GM19463 (cell line): ENCODE measurements around the gene LSM14B.
"Not testable (repeated sequence)": the region's sequence is repeated elsewhere in the genome, so short reads cannot be mapped to it uniquely, and the experiment has no call there.

ENCODE experiments used
- ATAC-seq: cut with Tn5 transposase; IDR thresholded peaks from one replicate; pipeline ENCODE4 v1.9.1; 2021; ENCODE audit warnings: mild to moderate bottlenecking, moderate library complexity; ENCODE audit not compliant: unreplicated experiment

Gene LSM14B

DNA sequence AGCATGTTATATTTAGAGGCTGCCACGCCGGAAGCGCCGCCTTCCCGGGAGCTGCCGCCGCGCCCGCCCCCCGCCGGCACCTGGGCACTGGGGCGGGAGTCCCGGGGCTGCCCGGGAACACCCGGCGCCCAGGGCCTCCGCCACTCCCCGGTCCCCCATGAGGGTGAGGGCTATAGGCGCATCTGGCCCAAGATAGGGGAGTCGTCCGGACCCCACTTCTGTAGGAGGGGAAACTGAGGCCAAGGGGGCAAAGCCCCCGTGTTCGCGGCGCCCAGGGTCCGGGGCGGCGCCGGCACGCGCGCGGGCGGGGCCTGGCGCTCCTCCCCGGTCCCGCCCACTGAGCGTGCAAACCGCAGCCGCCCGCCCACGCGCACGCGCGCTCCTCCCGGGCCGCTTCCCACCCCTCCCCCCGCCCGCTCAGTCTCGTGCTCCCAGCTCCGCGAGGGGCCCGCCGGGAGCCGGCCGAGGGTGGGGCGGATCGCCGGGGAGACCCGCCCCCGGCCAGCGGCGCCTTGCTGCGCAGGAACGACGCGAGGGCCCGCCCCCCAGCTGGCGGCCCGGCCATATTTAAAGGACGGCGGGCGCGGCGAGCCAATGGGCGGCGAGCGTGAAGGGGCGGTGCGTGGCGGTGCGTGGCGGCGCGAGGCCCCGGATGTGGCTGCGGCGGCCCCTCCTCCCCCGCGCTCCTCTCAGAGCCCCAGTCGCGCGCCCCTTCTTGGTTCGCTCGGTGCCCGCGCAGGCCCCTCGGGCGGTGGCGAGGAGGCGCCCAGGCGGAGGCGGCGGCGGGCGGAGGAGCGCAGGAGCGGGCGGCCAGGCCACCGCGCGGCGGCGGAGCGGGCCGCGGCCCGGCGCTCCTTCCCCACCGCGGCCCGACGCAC lies at the start of gene LSM14B:
Gene LSM14B (plus strand): TSS at position 700 of the 878 bp plus-strand sequence. CDS start 192 bp downstream, outside the sequence.
- ATAC-seq, result peak; percentile 75

DNA sequence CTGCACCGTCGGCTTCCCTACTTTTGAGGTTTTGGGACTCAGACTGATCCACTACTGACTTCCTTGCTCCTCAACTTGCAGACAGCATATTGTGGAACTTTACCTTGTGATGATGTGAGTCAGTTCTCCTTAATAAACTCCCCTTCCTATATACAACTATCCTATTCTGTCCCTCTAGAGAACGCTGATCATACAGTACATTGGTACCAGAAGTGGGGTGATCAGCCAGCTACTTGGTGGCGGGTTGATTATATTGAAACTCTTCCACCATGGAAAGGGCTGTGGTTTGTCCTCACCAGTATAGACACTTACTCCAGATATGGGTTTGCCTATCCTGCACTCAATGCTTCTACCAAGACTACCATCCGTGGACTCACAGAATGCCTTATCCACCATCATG lies 49.0 kb upstream of the LSM14B start:
- ATAC-seq, result no peak

DNA sequence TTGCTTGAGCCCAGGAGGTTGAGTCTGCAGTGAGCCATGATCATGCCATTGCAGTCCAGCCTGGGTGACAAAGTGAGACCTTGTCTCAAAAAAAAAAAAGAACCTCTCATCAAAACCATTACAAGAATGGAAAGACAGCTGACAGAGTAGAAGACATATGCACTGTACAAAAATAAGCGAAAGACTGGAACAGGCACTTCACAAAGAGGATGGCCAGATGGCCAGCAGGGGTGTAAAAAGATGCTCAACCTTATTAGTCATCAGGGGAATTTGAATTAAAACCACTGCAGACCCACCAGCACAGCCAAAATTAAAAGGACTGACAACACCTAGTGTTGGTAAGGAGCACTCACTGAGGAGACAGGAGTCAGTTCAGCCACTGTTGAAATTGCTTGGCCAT lies 43.1 kb upstream of the LSM14B start:
- no peak for ATAC-seq

DNA sequence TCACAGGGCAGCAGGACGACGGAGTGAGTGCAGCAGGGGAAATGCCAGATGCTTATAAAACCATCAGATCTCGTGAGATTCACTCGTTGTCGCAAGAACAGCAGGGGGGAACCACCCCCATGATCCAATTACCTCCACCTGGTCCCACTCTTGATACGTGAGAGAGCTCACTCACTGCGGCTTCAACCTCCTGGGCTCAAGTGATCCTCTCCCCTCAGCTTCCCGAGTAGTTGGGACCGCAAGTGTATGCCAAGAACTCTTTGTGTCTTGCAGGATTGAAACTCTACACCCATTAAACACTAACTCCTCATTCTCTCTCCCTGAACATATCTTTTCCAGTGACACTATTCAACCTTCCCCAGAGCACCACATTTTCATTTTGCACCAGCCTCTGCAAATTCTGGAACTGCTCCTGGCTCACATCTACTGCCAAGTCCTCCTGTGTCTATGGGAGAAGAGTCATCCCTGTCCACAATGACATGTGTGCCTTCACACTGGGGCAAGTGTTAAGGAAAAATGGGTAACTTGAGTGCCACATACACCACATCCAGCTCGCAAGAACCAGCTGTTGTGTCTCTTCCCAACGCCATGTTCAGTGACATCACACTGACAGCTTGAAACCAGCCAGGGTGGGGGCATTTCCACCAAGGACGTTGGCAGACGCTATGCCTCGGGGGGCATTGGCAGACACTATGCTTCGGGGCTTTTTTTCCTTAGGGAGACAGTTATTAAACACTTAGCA lies 41.9 kb upstream of the LSM14B start:
- no peak for ATAC-seq

DNA sequence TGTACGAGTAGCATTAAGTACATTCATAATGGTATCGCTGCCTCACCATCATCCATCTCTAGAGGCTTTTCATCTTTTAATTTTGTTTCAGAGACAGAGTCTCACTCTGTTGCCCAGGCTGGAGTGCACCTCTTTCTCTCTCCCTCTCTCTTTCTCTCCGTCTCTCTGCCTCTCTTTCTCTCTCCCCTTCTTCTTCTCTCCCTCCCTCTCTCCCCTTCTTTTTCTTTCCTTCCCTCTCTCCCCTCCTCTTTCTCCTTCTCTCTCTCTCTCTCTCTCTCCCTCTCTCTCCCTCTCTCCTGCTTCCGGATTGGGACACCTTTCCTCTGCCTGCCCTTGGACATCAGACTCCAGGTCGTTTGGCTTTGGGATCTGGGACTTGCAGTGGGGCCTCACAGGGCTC lies 39.0 kb upstream of the LSM14B start:
- ATAC-seq, result no peak

DNA sequence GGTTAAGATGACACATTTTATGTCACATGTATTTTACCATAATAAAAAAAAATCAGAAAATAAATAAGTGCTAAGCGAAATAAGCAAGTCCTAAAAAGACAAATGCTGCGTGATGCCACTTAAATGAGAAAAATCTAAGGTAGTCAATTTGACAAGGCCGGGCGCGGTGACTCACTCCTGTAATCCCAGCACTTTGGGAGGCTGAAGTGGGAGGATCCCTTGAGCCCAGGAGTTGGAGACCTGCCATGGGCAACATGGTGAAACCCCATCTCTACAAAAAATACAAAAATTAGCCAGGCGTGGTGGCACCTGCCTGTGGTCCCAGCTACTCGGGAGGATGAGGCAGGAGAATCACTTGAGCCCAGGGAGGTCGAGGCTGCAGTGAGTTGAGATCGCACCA lies 38.1 kb upstream of the LSM14B start:
- ATAC-seq, result not testable (repeated sequence)

DNA sequence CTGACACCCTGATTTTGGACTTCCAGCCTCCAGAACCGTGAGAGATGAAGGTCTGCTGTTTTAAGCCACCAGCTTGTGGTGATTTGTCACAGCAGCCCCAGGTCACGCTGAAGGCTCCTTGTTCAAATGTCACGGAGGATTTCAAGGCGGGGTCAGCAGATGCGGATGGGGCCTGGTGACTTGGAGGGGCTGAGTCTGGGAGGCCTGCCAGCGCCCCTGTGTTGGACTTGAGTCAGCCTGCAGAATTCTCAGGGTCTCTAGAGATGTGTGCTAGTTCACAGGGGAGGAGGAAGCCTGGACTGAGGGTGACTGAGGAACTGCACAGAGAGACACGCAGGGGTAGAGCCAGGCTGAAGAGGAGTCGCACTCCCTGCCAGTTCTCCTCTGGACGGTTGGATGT lies 37.1 kb upstream of the LSM14B start:
- no peak for ATAC-seq

DNA sequence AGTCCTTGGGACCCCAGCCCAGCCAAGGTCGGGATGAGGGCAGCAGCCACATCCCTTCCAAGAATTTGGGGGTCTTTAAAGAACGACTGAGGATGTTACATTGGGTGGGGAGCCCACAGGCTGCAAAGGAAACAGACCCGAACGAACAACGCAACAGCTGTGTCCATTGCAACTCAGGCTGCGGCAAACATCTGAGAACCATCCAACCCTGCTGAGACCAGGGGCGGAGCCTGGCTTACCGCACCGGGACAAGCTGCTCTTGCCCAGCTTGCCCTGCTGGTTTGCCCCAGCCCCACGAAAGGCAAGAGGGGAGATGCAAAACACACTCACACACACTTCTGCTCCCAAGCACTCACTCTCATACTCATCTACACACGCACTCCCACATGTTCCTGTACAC lies 35.0 kb upstream of the LSM14B start:
- no peak for ATAC-seq

DNA sequence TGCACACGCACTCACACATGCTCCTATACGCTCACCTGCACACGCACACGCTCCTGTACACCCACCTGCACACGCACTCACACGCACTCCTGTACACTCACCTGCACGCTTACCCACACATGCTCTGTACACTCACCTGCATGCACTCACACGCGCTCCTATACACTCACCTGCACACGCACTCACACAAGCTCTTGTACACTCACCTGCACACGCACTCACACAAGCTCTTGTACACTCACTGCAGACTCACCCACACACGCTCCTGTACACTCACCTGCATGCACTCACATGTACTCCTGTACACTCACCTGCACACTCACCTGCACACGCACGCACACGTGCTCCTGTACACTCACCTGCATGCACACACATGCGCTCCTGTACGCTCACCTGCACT lies 34.6 kb upstream of the LSM14B start:
- no peak for ATAC-seq

DNA sequence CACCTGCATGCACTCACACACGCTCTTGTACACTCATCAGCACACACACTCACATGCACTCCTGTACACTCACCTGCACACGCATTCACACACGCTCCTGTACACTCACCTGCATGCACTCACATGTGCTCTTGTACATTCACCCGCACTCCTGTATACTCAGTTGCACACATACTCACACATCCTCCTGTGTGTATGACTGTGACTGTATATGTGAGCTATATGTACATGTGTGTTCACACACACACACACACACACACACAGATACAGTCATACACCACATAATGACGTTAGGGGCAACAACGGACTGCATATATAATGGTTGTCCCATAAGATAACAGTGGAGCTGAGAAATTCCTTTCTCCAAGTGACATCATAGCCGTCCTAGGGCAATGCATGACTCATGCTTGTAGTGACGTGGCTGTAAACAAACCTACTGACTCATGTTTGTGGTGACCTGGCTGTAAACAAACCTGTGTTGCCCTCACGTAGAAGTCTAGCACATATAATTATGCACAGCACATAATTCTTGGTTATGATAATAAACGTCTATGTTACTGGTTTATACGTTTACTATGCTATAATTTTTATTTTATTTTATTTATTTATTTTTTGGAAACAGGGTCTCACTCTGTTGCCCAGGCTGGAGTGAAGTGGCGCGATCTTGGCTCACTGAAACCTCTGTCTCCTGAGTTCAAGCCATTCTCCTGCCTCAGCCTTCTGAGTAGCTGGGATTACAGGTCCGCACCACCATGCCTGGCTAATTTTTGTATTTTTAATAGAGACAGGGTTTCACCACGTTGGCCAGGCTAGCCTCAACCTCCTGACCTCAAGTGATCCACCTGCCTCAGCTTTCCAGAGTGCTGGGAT lies 33.8 kb upstream of the LSM14B start:
- no peak for ATAC-seq

DNA sequence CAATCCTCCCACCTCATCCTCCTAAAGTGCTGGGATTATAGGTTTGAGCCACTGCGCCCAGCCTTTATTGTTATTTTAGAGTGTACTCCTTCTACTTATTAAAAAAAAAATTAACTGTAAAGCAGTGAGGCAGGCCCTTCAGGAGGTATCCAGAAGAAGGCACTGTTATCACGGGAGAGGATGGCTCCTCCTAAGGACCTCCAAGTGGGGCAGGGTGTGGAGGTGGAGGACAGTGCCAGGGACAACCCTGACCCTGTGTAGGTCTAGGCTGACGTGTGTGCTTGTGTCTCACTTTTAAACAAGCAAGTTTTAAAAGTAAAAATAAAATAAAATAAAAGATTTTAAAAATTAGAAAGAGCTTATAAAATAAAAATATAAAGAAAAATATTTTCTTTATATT lies 32.9 kb upstream of the LSM14B start:
- no peak for ATAC-seq

DNA sequence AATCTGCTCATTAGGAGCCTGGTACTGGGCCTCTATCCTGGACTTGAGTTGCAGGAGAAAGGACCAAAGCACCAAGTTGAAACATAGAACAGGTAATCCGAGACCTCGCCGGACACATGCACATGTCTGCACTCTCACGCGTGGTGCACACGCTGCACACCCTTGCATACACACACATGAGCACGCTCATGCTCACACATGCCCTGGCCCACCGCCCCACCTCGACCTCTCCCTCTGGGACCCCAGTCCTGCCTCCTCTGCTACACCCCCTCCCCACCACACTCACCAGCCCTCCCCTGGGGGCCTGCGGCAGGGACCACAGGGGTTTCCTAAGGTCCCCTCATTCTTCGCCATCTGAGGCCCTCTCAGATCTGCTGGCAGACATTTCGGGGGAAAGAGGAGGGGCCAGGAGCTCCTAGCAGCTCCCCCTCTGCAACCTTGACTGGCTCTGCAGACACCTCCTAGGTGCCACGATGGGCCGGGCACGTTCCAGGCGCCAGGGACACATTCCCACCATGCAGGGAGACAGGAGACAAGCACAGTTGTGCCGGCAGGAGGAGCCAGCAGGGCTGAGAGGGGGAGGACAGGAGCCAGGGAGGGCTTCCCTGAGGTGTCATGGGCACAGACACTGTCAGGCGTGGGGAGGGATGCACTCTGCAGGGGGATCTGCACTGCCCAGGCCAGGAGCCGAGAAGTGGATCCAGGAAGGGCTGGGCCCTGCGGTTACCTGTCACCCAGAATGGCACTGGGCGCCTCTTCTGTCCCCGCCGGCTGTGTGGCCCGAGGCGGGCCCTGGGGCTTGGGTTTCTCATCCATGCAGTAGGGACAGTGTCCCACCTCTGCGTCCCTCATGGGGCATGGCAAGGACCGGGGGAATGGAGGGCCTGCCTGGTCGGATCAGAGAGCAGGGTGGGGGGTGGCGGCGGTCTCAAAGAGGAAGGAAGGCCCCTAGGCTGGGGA lies 25.6 kb upstream of the LSM14B start:
- no peak for ATAC-seq

DNA sequence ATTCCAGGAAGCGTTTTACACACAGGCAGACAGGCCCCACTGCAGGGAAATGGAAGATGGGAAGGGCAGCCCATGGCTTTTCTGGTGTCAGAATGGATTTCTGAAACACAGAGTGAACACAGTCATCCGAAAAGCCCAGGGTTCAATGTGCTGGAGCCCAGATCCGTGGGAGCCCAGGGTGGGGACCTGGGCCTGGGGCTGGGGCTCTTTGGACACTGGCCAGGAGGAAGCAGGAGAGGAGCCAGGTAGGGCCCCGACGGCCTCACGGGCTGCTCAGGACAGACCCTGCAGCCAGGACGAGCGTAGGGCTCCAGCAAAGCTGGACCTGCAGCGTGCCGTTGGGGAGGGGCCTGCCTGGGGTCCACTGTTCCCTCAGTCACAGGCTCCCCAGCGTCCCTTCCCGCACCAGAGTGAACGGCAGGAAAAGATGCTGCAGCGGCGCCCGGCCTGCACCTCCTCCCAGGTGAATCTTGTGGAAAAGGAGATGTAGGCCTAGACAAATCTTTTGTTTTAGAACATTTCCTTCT lies 24.3 kb upstream of the LSM14B start:
- no peak for ATAC-seq

DNA sequence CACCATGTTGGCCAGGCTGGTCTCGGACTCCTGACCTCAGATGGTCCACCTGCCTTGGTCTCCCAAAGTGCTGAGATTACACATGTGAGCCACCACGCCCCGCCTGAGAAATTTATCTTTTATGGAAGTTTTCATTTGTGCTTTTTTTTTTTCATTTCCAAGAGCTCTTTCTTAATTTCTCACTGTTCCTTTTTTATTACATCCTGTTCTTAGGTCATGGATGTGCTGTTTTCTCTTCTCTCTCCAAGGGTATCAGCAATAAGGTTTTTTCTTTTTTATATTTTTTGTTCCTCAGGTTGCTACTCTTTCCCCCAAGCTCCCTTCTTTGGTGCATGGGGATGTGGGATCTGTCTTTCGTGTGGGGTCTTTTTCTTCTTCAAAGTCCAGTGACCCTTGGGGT lies 21.2 kb upstream of the LSM14B start:
- no peak for ATAC-seq

DNA sequence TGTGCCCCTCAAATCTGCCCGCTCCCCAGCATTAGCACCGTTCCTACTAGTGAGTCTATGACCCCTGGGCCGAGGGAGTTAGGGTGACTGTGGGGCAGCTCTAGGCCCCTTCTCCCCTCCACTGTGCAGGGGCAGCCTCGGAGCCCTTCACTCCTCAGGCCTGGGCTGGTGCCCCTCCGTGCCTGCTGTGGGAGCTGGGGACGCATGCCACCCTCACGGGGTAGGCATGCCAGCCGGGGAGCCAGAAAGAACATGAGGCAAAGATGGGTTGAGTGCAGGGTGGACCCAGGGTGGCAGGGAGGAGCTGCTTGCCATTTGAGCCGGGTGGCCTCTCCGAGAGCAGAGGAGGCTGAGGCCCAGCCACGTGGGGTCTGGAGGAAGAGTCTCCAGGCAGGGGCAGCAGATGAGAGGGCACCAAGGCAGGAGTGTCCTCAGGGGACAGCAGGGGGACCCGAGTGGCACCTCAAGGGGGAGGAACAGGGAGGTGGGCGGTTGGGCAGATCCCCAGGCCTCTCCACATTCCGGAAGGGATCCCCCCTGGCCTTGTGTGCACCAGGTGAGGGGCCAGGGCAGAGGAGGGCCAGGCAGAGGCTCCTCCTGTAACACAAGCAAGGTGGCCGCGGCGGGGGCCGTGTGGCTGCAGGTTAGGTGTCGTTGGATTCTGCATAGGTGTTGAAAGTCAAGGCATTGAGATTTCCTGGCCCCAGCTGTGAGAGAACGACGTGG lies 18.6 kb upstream of the LSM14B start:
- ATAC-seq, result no peak

DNA sequence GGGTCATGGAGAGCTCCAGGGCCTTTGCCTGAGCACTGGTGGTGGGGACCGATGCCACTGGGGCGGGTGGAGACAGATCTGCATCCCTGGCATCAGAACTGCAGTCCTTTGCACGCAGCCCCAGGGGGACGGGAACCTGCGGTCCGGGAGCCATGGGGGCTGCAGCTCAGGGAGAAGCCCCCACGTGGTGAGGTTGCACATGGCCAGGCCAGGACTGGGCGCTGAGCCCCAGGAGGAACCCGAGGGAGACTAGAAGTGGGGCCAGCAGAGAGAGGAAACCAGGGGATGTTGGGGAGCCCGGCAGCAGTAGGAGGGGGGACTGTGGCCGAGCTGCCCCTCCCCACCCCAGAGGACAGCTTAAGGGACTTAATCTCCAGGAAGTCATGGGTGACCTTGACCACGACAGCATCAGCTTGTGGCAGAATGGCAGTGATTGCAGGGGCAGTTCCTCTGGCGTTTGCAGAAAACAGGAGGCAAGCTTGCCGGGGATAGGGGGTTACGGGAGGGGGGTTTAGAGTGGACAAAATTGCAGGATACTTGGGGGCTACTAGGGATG lies 18.0 kb upstream of the LSM14B start:
- no peak for ATAC-seq

DNA sequence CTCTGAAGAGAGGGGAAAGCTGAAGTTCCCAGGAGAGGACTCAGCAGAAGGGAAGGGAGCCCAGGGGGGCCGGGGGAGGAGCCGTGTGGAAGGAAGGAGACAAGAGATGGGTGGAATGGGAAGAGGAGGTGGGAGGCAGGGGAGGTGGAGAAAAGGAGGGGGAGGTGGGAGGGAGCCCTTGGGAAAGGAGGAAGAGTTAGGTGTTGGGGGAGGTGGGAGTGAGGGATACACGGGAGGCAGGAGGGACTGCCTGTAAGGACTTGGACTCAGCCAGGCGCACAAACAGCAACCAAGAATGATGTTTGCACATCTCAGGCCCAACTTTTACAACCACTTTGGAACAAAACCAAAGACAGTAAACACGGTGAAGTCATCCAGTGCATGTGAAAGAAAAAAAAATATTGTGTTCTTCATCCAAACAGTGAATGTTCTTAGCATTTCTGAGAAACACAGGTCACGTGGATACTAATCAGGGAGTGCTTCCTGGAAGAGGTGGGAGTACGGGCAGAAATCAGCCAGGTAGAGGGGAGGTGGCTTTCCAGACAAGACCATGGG lies 17.4 kb upstream of the LSM14B start:
- ATAC-seq, result no peak

DNA sequence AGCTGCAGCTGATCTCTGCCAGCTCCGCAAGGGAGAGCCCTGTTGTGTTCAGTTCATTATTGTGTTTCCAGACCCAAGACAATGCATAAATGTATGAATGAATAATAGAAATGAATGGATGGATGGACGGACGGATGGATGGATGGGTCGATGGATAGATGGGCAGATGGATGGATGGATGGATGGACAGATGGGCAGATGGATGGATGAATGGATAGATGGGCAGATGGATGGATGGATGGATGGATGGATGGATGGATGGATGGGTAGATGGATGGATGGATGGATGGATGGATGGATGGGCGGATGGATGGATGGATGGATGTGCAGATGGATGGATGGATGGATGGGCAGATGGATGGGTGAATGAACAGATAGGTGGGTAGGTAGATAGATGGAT lies 16.7 kb upstream of the LSM14B start:
- no peak for ATAC-seq

DNA sequence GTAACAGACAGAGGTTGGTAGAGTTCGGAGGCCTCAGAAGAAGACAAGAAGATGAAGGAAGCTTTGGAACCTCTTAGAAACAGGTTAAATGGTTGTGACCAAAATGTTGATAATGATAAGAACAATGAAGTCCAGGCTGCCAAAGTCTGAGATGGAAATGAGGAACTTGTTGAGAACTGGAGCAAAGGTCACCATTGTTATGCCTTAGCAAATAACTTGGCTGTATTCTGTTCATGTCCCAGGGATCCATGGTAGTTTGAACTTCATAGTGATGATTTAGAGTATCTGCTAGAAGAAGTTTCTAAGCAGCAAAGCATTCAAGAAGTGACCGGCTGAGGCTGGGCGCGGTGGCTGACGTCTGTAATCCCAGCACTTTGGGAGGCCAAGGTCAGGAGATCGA lies 11.1 kb upstream of the LSM14B start:
- ATAC-seq, result no peak
